Peyer's patch (tissue), 4 donors: Measurements from ENCODE around the gene SLC4A5.

Source experiments
- POLR2A ChIP-seq, 2 donors: fragments of 450-650 bp; IDR thresholded peaks; one replicate each; pipeline ENCODE4 v1.5.1; 2017; ENCODE audit warnings: antibody characterized with exemption in 2 of 2, mild to moderate bottlenecking in 2 of 2, moderate library complexity in 2 of 2
- TF ChIP-seq, protein P1 (sequence below), 6 experiments: fragments of 450-650 bp in 4 of 6; fragments of 200-600 bp in 2 of 6; sonication (generic) in 1 of 6; IDR thresholded peaks; one replicate each; pipeline ENCODE4 v1.5.1; 2017 to 2019; ENCODE audit warnings: antibody characterized with exemption in 6 of 6, mild to moderate bottlenecking in 3 of 6, moderate library complexity in 1 of 6

DNA sequence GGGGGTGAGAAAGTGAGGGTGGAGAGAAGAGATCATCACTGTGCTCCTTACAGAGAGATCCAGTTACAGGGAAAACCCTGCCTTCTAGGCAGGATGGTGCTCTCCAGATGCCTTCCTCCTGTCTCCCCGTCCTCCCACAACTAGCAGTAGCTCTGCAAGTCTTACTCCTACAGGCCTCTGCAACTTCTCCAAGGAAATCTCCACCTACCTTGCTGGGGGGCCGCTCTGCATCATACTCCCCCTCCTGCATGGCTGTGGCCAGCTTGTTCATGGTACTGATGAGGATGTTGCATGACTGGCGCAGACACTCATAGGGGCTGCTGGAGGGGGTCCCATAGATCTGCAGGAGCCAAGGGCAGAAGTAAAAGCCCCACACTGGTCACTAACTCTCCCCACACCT, 22.8 kb upstream of the SLC4A5 start:
- TF ChIP-seq, protein P1, sequence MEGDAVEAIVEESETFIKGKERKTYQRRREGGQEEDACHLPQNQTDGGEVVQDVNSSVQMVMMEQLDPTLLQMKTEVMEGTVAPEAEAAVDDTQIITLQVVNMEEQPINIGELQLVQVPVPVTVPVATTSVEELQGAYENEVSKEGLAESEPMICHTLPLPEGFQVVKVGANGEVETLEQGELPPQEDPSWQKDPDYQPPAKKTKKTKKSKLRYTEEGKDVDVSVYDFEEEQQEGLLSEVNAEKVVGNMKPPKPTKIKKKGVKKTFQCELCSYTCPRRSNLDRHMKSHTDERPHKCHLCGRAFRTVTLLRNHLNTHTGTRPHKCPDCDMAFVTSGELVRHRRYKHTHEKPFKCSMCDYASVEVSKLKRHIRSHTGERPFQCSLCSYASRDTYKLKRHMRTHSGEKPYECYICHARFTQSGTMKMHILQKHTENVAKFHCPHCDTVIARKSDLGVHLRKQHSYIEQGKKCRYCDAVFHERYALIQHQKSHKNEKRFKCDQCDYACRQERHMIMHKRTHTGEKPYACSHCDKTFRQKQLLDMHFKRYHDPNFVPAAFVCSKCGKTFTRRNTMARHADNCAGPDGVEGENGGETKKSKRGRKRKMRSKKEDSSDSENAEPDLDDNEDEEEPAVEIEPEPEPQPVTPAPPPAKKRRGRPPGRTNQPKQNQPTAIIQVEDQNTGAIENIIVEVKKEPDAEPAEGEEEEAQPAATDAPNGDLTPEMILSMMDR (IDR thresholded peaks at IDR 0.05) = no peak
- no peak for TF ChIP-seq POLR2A (IDR thresholded peaks at IDR 0.05)
